Left lung (tissue), 10 donors: Measurements from ENCODE around the gene ZNF177. TPM values are rescaled to one million over a fixed set of nuclear protein-coding genes. Genes with fewer than 3 reads are reported as not detected.
A peak's percentile ranks its signal among the peaks of the same experiment; 100 is the strongest.

Experiments
- ATAC-seq: fragments of 200-7000 bp; cut with Tn5 transposase; one replicate; pipeline ENCODE4 v1.9.1; 2020; ENCODE audit warnings: moderate library complexity
- DNase-seq, 4 donors: peaks; one replicate each; pipeline ENCODE4 v3.0.0-alpha.2; 2013 to 2020
- H3K27ac ChIP-seq, 2 donors: fragments of 200-600 bp; sonication (generic) in 1 of 2; one replicate each; pipeline versions ENCODE4 v1.5.0 to v1.8.0; 2020 to 2021
- H3K27me3 ChIP-seq, 2 donors: fragments of 200-600 bp; sonication (generic) in 1 of 2; one replicate each; pipeline versions ENCODE4 v1.5.0 to v1.8.0; 2020 to 2021
- H3K36me3 ChIP-seq, 2 donors: fragments of 200-600 bp; sonication (generic) in 1 of 2; one replicate each; pipeline versions ENCODE4 v1.5.0 to v1.8.0; 2020 to 2021
- H3K4me1 ChIP-seq, 2 donors: fragments of 200-600 bp; one replicate each; pipeline ENCODE4 v1.8.0; 2021
- H3K4me3 ChIP-seq, 2 donors: fragments of 200-600 bp; sonication (generic) in 1 of 2; one replicate each; pipeline versions ENCODE4 v1.5.0 to v1.8.0; 2020 to 2021; ENCODE audit warnings: mild to moderate bottlenecking in 1 of 2
- H3K9me3 ChIP-seq, 2 donors: fragments of 200-600 bp; sonication (generic) in 1 of 2; one replicate each; pipeline versions ENCODE4 v1.5.0 to v1.8.0; 2020 to 2021
- CTCF ChIP-seq, 2 donors: fragments of 200-600 bp; sonication (generic) in 1 of 2; IDR thresholded peaks; one replicate each; pipeline versions ENCODE4 v1.5.0 to v1.8.0; 2021; ENCODE audit warnings: antibody characterized with exemption in 2 of 2
- intact Hi-C, 2 donors: fragments of 100-400 bp; cut with DNase I; formaldehyde crosslinking; loops; one replicate each; pipeline versions ENCODE4 v1.11.2 to v1.14.2; 2022
- polyA plus RNA-seq, 6 donors: library from polyadenylated mRNA; unstranded; fragments of 120-200 nt; gene quantifications; one replicate each; pipeline ENCODE4 v1.2.1, GENCODE V29; 2013; ENCODE audit not compliant: insufficient read length in 6 of 6
- total RNA-seq, 2 donors: library from RNA; stranded (reverse); fragmentation: NEBNext Ultra II Directional; extraction: Animal tissue kit (Norgen Biotek cat#: 25700); gene quantifications; one replicate each; pipeline ENCODE4 v1.2.1, GENCODE V29; 2021
- donor health status: DM: no; HTN: yes; CAD: no.
- donor health status: DM: no; HTN: no; CAD: no.

Gene ZNF177
- total and polyA plus RNA-seq, 8 donors: 1.6 to 15.5 (median 13.2) TPM

- Histone ChIP-seq H3K4me1 (no peaks in the 10 kb centered on the region), H3K36me3 (peaks cover 0 to 71% of the 10 kb centered on the region in 2 donors), H3K27ac (no peak overlapping the region), H3K9me3 (peaks cover 12 to 100% of the 10 kb centered on the region in 2 donors), H3K4me3 (no peak overlapping the region), H3K27me3 (no peaks in the 10 kb centered on the region)
- no peak for TF ChIP-seq CTCF (IDR thresholded peaks at IDR 0.05)
- no peak for DNase-seq
- ATAC-seq: no peak
- intact Hi-C loops: no loop called here
Measured at GRCh38 chr19:9370738-9371619, 8.2 kb downstream of the ZNF177 start.

DNA sequence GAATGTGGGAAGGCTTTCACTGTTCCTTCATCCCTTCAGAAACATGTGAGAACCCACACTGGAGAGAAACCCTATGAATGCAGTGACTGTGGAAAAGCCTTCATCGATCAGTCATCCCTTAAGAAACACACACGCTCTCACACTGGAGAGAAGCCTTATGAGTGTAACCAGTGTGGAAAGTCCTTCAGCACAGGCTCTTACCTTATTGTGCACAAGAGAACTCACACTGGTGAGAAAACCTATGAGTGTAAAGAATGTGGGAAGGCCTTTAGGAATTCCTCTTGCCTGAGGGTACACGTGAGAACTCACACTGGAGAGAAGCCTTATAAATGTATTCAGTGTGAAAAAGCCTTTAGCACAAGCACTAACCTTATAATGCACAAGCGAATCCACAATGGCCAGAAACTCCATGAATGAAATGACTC, 18.6 kb downstream of the ZNF177 start:
- intact Hi-C loops: no loop called here
- DNase-seq (no peak), ATAC-seq (no peak)
- Histone ChIP-seq H3K4me1 (no peaks in the 10 kb centered on the region), H3K9me3 (peaks cover 21 to 100% of the 10 kb centered on the region in 2 donors), H3K27me3 (no peaks in the 10 kb centered on the region), H3K4me3 (no peak overlapping the region), H3K36me3 (peaks cover 3 to 97% of the 10 kb centered on the region in 2 donors), H3K27ac (no peak overlapping the region)
- no peak for TF ChIP-seq CTCF (IDR thresholded peaks at IDR 0.05)

DNA sequence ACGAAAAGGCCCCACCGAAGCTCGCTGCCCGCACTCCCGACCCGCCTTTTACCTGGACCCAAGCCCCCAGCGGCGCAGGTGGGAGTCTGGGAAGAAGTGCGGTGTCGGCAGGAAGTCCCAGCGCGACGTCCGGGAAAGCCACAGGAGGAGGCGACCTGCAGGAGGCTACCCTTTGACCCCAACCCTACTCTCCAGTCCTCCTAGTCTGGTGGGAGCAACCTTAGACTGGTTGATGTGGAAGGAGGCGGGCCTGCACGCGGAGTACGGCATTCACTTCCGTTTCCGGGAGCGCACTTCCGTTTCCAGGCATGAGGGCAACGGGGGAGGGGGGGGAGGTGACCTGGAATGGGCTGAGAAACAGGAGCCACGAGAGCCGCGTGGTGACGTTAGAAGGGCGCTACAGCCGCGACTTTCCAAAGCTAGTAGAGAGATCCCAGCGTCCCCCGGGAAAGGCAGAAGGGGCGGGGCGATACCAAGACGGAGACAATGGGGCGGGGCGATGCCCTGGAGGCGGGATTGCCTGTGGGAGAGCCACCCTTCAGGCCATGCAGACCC, 44.1 kb downstream of the ZNF177 start:
- intact Hi-C loops: no loop called here
- Histone ChIP-seq H3K4me3 (peak overlapping the region; percentile 46 to 59), H3K27ac (no peak overlapping the region), H3K9me3 (peaks cover 5 to 95% of the 10 kb centered on the region in 2 donors), H3K4me1 (no peaks in the 10 kb centered on the region), H3K27me3 (no peaks in the 10 kb centered on the region), H3K36me3 (peaks cover 0 to 1% of the 10 kb centered on the region in 2 donors)
- DNase-seq (peak; percentile 76 to 83 (median 78)), ATAC-seq (peak; percentile 95)
- TF ChIP-seq CTCF (IDR thresholded peaks at IDR 0.05): no peak

DNA sequence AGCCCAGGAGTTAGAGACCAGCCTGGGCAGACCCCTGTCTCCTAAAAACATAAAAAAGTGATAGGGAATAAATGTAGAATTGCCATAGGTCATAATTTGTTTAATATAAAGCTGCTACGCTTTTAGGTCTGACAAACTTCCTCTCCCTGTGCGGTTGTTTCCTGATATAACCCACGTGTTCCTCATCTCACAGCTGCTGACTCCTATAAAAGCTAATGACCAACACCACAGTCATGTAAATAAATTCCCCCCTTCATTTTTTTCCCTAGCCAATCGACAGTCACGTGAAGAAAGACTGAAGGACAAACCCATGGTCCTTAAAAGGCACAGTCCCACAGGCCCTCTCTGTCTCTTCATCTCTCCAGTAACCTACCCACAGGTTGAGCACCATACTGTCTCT, 45.0 kb downstream of the ZNF177 start:
- H3K36me3 ChIP-seq: peaks cover 0 to 11% of the 10 kb centered on the region in 2 donors
- no peak overlapping the region for H3K27ac ChIP-seq
- DNase-seq: no peak
- intact Hi-C loops: no loop called here
- no peaks in the 10 kb centered on the region for H3K4me1 ChIP-seq
- peaks cover 7 to 99% of the 10 kb centered on the region in 2 donors for H3K9me3 ChIP-seq
- no peak overlapping the region for H3K4me3 ChIP-seq
- no peak for TF ChIP-seq CTCF (IDR thresholded peaks at IDR 0.05)
- no peaks in the 10 kb centered on the region for H3K27me3 ChIP-seq
- no peak for ATAC-seq

- no peaks in the 10 kb centered on the region for H3K27me3 ChIP-seq
- ATAC-seq (no peak), DNase-seq (no peak)
- H3K9me3 ChIP-seq: peaks cover 12 to 100% of the 10 kb centered on the region in 2 donors
- no peak overlapping the region for H3K4me3 ChIP-seq
- H3K27ac ChIP-seq: no peak overlapping the region
- no peak for TF ChIP-seq CTCF (IDR thresholded peaks at IDR 0.05)
- H3K36me3 ChIP-seq: peaks cover 20 to 66% of the 10 kb centered on the region in 2 donors
- H3K4me1 ChIP-seq: no peaks in the 10 kb centered on the region
- intact Hi-C loops: no loop called here
Measured at GRCh38 chr19:9413240-9413954, 50.6 kb downstream of the ZNF177 start.
